ENCODE data around the gene TTLL7.

Gene TTLL7

DNA sequence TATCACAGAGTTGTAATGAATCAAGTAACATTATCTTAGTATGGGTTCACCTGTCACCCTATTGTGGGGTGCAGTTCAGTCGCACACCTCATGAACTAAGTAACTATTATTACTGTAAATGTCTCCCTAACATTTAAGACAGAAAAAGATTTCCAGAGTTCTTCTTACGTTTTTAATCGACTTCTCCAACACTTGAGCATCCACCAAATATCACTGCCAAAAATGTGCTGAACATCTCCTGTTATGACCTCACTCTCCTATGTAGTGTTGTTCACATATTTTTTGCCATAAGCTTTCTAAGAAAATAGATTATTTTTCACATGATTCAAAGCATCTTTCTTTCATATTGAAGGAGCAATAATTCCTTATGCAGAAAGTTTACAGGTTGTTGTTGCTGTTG lies 1.3 kb downstream of the TTLL7 start:
- no peak for DNase-seq
- Histone ChIP-seq H3K4me1 (ENCODE audit: control insufficient read depth, insufficient read depth, low read depth, low read length) (peaks cover 4% of the 10 kb centered on the region), H3K4ac (ENCODE audit: low read depth in 1 of 2, low read length in 2 of 2) (no peak overlapping the region)

DNA sequence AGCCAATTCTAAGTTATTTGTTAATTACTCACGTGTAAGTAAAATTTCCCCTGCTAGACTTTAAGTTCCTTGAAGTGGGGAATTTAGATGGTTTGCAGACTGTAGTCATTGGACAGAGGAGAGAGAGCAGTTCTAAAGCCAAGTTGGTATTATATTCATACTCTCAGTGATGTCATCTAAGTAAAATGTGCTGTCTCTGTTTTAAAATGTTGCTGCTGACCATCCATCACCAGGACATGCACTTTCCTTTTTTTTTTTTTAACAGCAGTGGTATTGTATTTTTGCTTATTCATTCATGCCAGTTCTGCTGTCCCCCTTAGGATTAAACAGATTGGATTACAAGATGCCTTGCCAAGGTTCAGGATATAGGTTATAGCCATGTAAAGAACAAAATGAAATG lies 2.3 kb downstream of the TTLL7 start:
- H3K27me3 ChIP-seq (ENCODE audit: control insufficient read depth in 1 of 2, insufficient read depth in 1 of 2, low read length in 2 of 2) = no peaks in the 10 kb centered on the region
- H3K4me3 ChIP-seq (ENCODE audit: insufficient read depth in 1 of 2, low read depth in 1 of 2, low read length in 2 of 2) = no peak overlapping the region
- H2BK120ac ChIP-seq (ENCODE audit: low read depth, low read length) = no peak overlapping the region
- WGBS = no CpG with 5 or more reads among the region's 1 CpG
- no peak overlapping the region for H2BK12ac ChIP-seq (ENCODE audit: low read length in 2 of 2)
- H2AK5ac ChIP-seq (ENCODE audit: low read length, severe bottlenecking) = no peak overlapping the region
- no peak overlapping the region for H2AFZ ChIP-seq (ENCODE audit: low read depth, low read length)
- DNase-seq = peak; percentile 59
- H3K4me1 ChIP-seq (ENCODE audit: control insufficient read depth, insufficient read depth, low read depth, low read length) = peaks cover 4% of the 10 kb centered on the region
- no peak overlapping the region for H4K91ac ChIP-seq (ENCODE audit: low read length)
- H3K79me1 ChIP-seq (replicated peaks; ENCODE audit: low read length, poor library complexity, severe bottlenecking) = peaks cover 21% of the 10 kb centered on the region
- no peaks in the 10 kb centered on the region for H3K36me3 ChIP-seq (ENCODE audit: control insufficient read depth in 1 of 2, insufficient read depth in 2 of 2, low read depth in 1 of 2, low read length in 2 of 2)
- H3K14ac ChIP-seq (ENCODE audit: low read length in 2 of 2) = no peak overlapping the region
- H2BK15ac ChIP-seq (ENCODE audit: low read depth, poor library complexity, severe bottlenecking) = no peak overlapping the region
- H2BK5ac ChIP-seq (ENCODE audit: low read depth, low read length, poor library complexity, severe bottlenecking) = no peak overlapping the region
- no peaks in the 10 kb centered on the region for H3K9me3 ChIP-seq (ENCODE audit: control insufficient read depth, low read length)
- H4K8ac ChIP-seq (ENCODE audit: low read length) = no peak overlapping the region
- no peak overlapping the region for H3K18ac ChIP-seq (ENCODE audit: low read depth in 1 of 2, low read length in 2 of 2)
- peak overlapping the region; percentile 85 for H3K27ac ChIP-seq (ENCODE audit: low read length, poor library complexity, severe bottlenecking)
- no peak overlapping the region for H3K9ac ChIP-seq (ENCODE audit: low read length)
- H3K4me2 ChIP-seq (ENCODE audit: low read length, poor library complexity, severe bottlenecking) = peak overlapping the region; percentile 18
- H3K23ac ChIP-seq (ENCODE audit: low read length in 2 of 2) = no peak overlapping the region
- no peak overlapping the region for H3K4ac ChIP-seq (ENCODE audit: low read depth in 1 of 2, low read length in 2 of 2)

More for the DNA sequence above, 1.3 kb downstream of the TTLL7 start:
- Histone ChIP-seq H2BK5ac (ENCODE audit: low read depth, low read length, poor library complexity, severe bottlenecking) (no peak overlapping the region), H3K27ac (ENCODE audit: low read length, poor library complexity, severe bottlenecking) (no peak overlapping the region), H4K91ac (ENCODE audit: low read length) (no peak overlapping the region), H3K27me3 (ENCODE audit: control insufficient read depth in 1 of 2, insufficient read depth in 1 of 2, low read length in 2 of 2) (no peaks in the 10 kb centered on the region), H2BK12ac (ENCODE audit: low read length in 2 of 2) (no peak overlapping the region), H3K23ac (ENCODE audit: low read length in 2 of 2) (no peak overlapping the region), H3K4me2 (ENCODE audit: low read length, poor library complexity, severe bottlenecking) (no peak overlapping the region), H2BK120ac (ENCODE audit: low read depth, low read length) (no peak overlapping the region), H2BK15ac (ENCODE audit: low read depth, poor library complexity, severe bottlenecking) (no peak overlapping the region), H3K18ac (ENCODE audit: low read depth in 1 of 2, low read length in 2 of 2) (no peak overlapping the region), H3K4me3 (ENCODE audit: insufficient read depth in 1 of 2, low read depth in 1 of 2, low read length in 2 of 2) (no peak overlapping the region), H2AK5ac (ENCODE audit: low read length, severe bottlenecking) (no peak overlapping the region), H3K9me3 (ENCODE audit: control insufficient read depth, low read length) (no peaks in the 10 kb centered on the region), H3K14ac (ENCODE audit: low read length in 2 of 2) (no peak overlapping the region), H3K79me1 (replicated peaks; ENCODE audit: low read length, poor library complexity, severe bottlenecking) (peaks cover 21% of the 10 kb centered on the region), H3K36me3 (ENCODE audit: control insufficient read depth in 1 of 2, insufficient read depth in 2 of 2, low read depth in 1 of 2, low read length in 2 of 2) (no peaks in the 10 kb centered on the region), H4K8ac (ENCODE audit: low read length) (no peak overlapping the region), H2AFZ (ENCODE audit: low read depth, low read length) (no peak overlapping the region), H3K9ac (ENCODE audit: low read length) (no peak overlapping the region)
- WGBS = 89% methylated on average over 3 of the region's 3 CpGs

DNA sequence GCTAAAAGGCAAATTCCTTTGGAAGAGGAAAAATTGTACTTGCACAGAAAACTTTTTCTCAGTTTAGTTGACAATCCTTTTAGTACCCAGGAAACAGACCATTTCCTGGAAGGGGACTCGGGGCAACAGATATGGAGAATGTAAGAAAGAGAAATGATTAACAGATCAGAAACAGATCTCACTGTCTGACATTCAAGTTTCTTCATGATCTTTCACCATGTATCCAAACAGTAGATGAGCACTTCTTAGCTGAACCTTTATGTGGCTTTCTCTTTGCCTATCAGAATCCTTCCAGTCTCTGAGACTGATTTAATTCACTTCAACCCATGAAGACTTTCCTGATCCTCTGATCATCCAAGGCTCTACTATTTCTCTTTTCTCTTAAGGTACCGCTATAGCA lies 2.7 kb downstream of the TTLL7 start:
- Histone ChIP-seq H2BK12ac (ENCODE audit: low read length in 2 of 2) (no peak overlapping the region), H3K18ac (ENCODE audit: low read depth in 1 of 2, low read length in 2 of 2) (no peak overlapping the region), H2BK120ac (ENCODE audit: low read depth, low read length) (no peak overlapping the region), H3K4ac (ENCODE audit: low read depth in 1 of 2, low read length in 2 of 2) (no peak overlapping the region), H4K91ac (ENCODE audit: low read length) (no peak overlapping the region), H3K36me3 (ENCODE audit: control insufficient read depth in 1 of 2, insufficient read depth in 2 of 2, low read depth in 1 of 2, low read length in 2 of 2) (no peaks in the 10 kb centered on the region), H3K9ac (ENCODE audit: low read length) (no peak overlapping the region), H3K27ac (ENCODE audit: low read length, poor library complexity, severe bottlenecking) (peak overlapping the region; percentile 85), H3K9me3 (ENCODE audit: control insufficient read depth, low read length) (no peaks in the 10 kb centered on the region), H3K4me1 (ENCODE audit: control insufficient read depth, insufficient read depth, low read depth, low read length) (peaks cover 4% of the 10 kb centered on the region), H2AK5ac (ENCODE audit: low read length, severe bottlenecking) (no peak overlapping the region), H3K14ac (ENCODE audit: low read length in 2 of 2) (no peak overlapping the region), H4K8ac (ENCODE audit: low read length) (no peak overlapping the region), H3K27me3 (ENCODE audit: control insufficient read depth in 1 of 2, insufficient read depth in 1 of 2, low read length in 2 of 2) (no peaks in the 10 kb centered on the region), H3K4me2 (ENCODE audit: low read length, poor library complexity, severe bottlenecking) (peak overlapping the region; percentile 18), H2AFZ (ENCODE audit: low read depth, low read length) (no peak overlapping the region), H3K23ac (ENCODE audit: low read length in 2 of 2) (no peak overlapping the region), H2BK15ac (ENCODE audit: low read depth, poor library complexity, severe bottlenecking) (no peak overlapping the region), H3K79me1 (replicated peaks; ENCODE audit: low read length, poor library complexity, severe bottlenecking) (peaks cover 23% of the 10 kb centered on the region), H3K4me3 (ENCODE audit: insufficient read depth in 1 of 2, low read depth in 1 of 2, low read length in 2 of 2) (no peak overlapping the region), H2BK5ac (ENCODE audit: low read depth, low read length, poor library complexity, severe bottlenecking) (no peak overlapping the region)
- WGBS = no CpG with 5 or more reads among the region's 2 CpGs
- DNase-seq = no peak

DNA sequence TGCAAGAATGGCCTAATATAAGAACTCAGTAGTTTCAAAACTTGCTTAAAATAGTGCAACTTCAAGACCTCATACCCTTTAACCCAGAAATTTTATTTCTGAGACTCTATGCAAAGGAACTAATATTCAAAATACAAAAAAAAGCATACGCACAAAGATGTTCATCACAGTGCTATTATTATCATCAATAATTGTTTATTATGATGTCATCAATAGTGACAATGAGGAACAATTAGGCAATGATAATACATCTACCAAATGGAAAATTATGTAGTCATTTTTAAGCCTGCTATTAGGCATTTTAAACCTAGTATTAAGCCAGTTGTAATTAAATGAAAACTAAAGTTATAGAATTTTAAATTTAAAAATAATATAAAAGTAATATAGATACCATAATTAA lies 3.3 kb downstream of the TTLL7 start:
- DNase-seq = no peak
- Histone ChIP-seq H2BK12ac (ENCODE audit: low read length in 2 of 2) (no peak overlapping the region), H3K23ac (ENCODE audit: low read length in 2 of 2) (no peak overlapping the region), H3K27ac (ENCODE audit: low read length, poor library complexity, severe bottlenecking) (no peak overlapping the region), H3K4me2 (ENCODE audit: low read length, poor library complexity, severe bottlenecking) (no peak overlapping the region), H2BK5ac (ENCODE audit: low read depth, low read length, poor library complexity, severe bottlenecking) (no peak overlapping the region), H3K27me3 (ENCODE audit: control insufficient read depth in 1 of 2, insufficient read depth in 1 of 2, low read length in 2 of 2) (no peaks in the 10 kb centered on the region), H2BK120ac (ENCODE audit: low read depth, low read length) (no peak overlapping the region), H4K8ac (ENCODE audit: low read length) (no peak overlapping the region), H3K4ac (ENCODE audit: low read depth in 1 of 2, low read length in 2 of 2) (no peak overlapping the region), H3K9me3 (ENCODE audit: control insufficient read depth, low read length) (no peaks in the 10 kb centered on the region), H3K79me1 (replicated peaks; ENCODE audit: low read length, poor library complexity, severe bottlenecking) (peaks cover 24% of the 10 kb centered on the region), H3K4me3 (ENCODE audit: insufficient read depth in 1 of 2, low read depth in 1 of 2, low read length in 2 of 2) (no peak overlapping the region), H2BK15ac (ENCODE audit: low read depth, poor library complexity, severe bottlenecking) (no peak overlapping the region), H3K36me3 (ENCODE audit: control insufficient read depth in 1 of 2, insufficient read depth in 2 of 2, low read depth in 1 of 2, low read length in 2 of 2) (no peaks in the 10 kb centered on the region), H3K9ac (ENCODE audit: low read length) (no peak overlapping the region), H3K14ac (ENCODE audit: low read length in 2 of 2) (no peak overlapping the region), H4K91ac (ENCODE audit: low read length) (no peak overlapping the region), H3K18ac (ENCODE audit: low read depth in 1 of 2, low read length in 2 of 2) (no peak overlapping the region), H2AFZ (ENCODE audit: low read depth, low read length) (no peak overlapping the region), H3K4me1 (ENCODE audit: control insufficient read depth, insufficient read depth, low read depth, low read length) (peaks cover 4% of the 10 kb centered on the region), H2AK5ac (ENCODE audit: low read length, severe bottlenecking) (no peak overlapping the region)
- no CpG with 5 or more reads among the region's 1 CpG for WGBS

Measured in mesenchymal stem cell (in vitro differentiated cells and primary cell).